H9 (cell line): ENCODE results near the gene CUEDC1. TPM values are rescaled to one million over a fixed set of nuclear protein-coding genes. Genes with fewer than 3 reads are reported as not detected.
A peak's percentile ranks its signal among the peaks of the same experiment; 100 is the strongest.

Source experiments
- DNase-seq: peaks from one replicate; pipeline ENCODE4 v3.0.0-alpha.2; 2017
- H2AFZ ChIP-seq: one replicate; pipeline ENCODE4 v1.6.1; 2013; ENCODE audit warnings: mild to moderate bottlenecking, low read length, control low read depth, moderate library complexity
- H2AK5ac ChIP-seq: 2 replicates; pipeline ENCODE4 v1.6.1; 2013; ENCODE audit warnings: low read length, control low read depth, mixed read lengths; ENCODE audit not compliant: insufficient read length
- H2BK120ac ChIP-seq: one replicate; pipeline ENCODE4 v1.6.1; 2013; ENCODE audit warnings: low read depth, mild to moderate bottlenecking, low read length, control low read depth, inconsistent platforms; ENCODE audit not compliant: poor library complexity, severe bottlenecking
- H2BK12ac ChIP-seq: 2 replicates; pipeline ENCODE4 v1.6.1; 2013; ENCODE audit warnings: low read length, control low read depth, mixed read lengths, low read depth; ENCODE audit not compliant: insufficient read length
- H2BK15ac ChIP-seq: 2 replicates; pipeline ENCODE4 v1.6.1; 2013; ENCODE audit warnings: low read depth, low read length, control low read depth
- H2BK20ac ChIP-seq: one replicate; pipeline ENCODE4 v1.6.1; 2013; ENCODE audit warnings: low read depth, mild to moderate bottlenecking, low read length, control low read depth, inconsistent platforms; ENCODE audit not compliant: poor library complexity, severe bottlenecking
- H2BK5ac ChIP-seq: 2 replicates; pipeline ENCODE4 v1.6.1; 2013; ENCODE audit warnings: low read length, control low read depth, mixed read lengths; ENCODE audit not compliant: insufficient read length
- H3K14ac ChIP-seq: 2 replicates; pipeline ENCODE4 v1.6.1; 2013; ENCODE audit warnings: low read length, control low read depth; ENCODE audit not compliant: insufficient read depth
- H3K18ac ChIP-seq: 2 replicates; pipeline ENCODE4 v1.6.1; 2013; ENCODE audit warnings: low read depth, mild to moderate bottlenecking, mixed read lengths, low read length, control low read depth; ENCODE audit not compliant: insufficient read length
- H3K23ac ChIP-seq: 2 replicates; pipeline ENCODE4 v1.6.1; 2013; ENCODE audit warnings: low read length, control low read depth, mixed read lengths, low read depth; ENCODE audit not compliant: insufficient read length
- H3K23me2 ChIP-seq: 2 replicates; pipeline ENCODE4 v1.6.1; 2013; ENCODE audit warnings: low read depth, mild to moderate bottlenecking, mixed read lengths, low read length, control low read depth; ENCODE audit not compliant: insufficient read length, poor library complexity, severe bottlenecking
- H3K27ac ChIP-seq: 2 replicates; pipeline ENCODE4 v1.5.1; 2013; ENCODE audit warnings: low read length, control low read depth, mixed read lengths, low read depth; ENCODE audit not compliant: insufficient read length
- H3K27me3 ChIP-seq: 2 replicates; pipeline ENCODE4 v1.6.1; 2013; ENCODE audit warnings: low read length, control low read depth, inconsistent platforms; ENCODE audit not compliant: insufficient read depth
- H3K4ac ChIP-seq: 2 replicates; pipeline ENCODE4 v1.6.1; 2013; ENCODE audit warnings: low read depth, mild to moderate bottlenecking, control low read depth, inconsistent platforms, low read length, moderate library complexity
- H3K4me1 ChIP-seq: 2 replicates; pipeline ENCODE4 v1.6.1; 2013; ENCODE audit warnings: low read length, control low read depth, inconsistent platforms; ENCODE audit not compliant: insufficient read depth
- H3K4me2 ChIP-seq: 2 replicates; pipeline ENCODE4 v1.6.1; 2013; ENCODE audit warnings: low read length, control low read depth, mixed read lengths; ENCODE audit not compliant: insufficient read length, insufficient read depth
- H3K56ac ChIP-seq: 2 replicates; pipeline ENCODE4 v1.6.1; 2013; ENCODE audit warnings: low read depth, mild to moderate bottlenecking, mixed read lengths, low read length, control low read depth; ENCODE audit not compliant: insufficient read length
- H3K79me1 ChIP-seq: 2 replicates; pipeline ENCODE4 v1.6.1; 2013; ENCODE audit warnings: low read depth, mild to moderate bottlenecking, moderate library complexity, low read length, control low read depth, inconsistent platforms; ENCODE audit not compliant: insufficient read depth, poor library complexity, severe bottlenecking
- H3K79me2 ChIP-seq: 2 replicates; pipeline ENCODE4 v1.6.1; 2013; ENCODE audit warnings: low read length, control low read depth, inconsistent platforms; ENCODE audit not compliant: insufficient read depth
- H3K9ac ChIP-seq: 2 replicates; pipeline ENCODE4 v1.6.1; 2013; ENCODE audit warnings: low read length, control low read depth, mixed read lengths; ENCODE audit not compliant: insufficient read length; ENCODE audit errors: extremely low read depth
- H3K9me3 ChIP-seq: one replicate; pipeline ENCODE4 v1.6.1; 2013; ENCODE audit warnings: low read depth, low read length, inconsistent platforms; ENCODE audit not compliant: control insufficient read depth
- H3T11ph ChIP-seq: one replicate; pipeline ENCODE4 v1.6.1; 2013; ENCODE audit warnings: mild to moderate bottlenecking, low read length, control low read depth, inconsistent platforms
- H4K20me1 ChIP-seq: one replicate; pipeline ENCODE4 v1.6.1; 2013; ENCODE audit not compliant: control insufficient read depth, insufficient read length, insufficient read depth
- H4K5ac ChIP-seq: 2 replicates; pipeline ENCODE4 v1.6.1; 2013; ENCODE audit warnings: low read depth, mild to moderate bottlenecking, mixed read lengths, low read length, control low read depth; ENCODE audit not compliant: insufficient read length
- H4K8ac ChIP-seq: replicated peaks from 2 replicates; pipeline ENCODE4 v1.6.1; 2013; ENCODE audit warnings: low read length, control low read depth, mixed read lengths, low read depth; ENCODE audit not compliant: insufficient read length
- H4K91ac ChIP-seq: 2 replicates; pipeline ENCODE4 v1.6.1; 2013; ENCODE audit warnings: low read depth, mild to moderate bottlenecking, moderate library complexity, mixed read lengths, low read length, control low read depth; ENCODE audit not compliant: insufficient read length
- H3K27ac Mint-ChIP-seq, 3 experiments: 2 replicates in 2 of 3; 3 replicates in 1 of 3; pipeline ENCODE4 v1.8.0; 2020 to 2021; ENCODE audit warnings: mixed read lengths in 3 of 3, mild to moderate bottlenecking in 1 of 3, moderate library complexity in 1 of 3
- H3K27me3 Mint-ChIP-seq: 2 replicates; pipeline ENCODE4 v1.8.0; 2021; ENCODE audit warnings: low read depth, mild to moderate bottlenecking, moderate library complexity, mixed read lengths
- H3K36me3 Mint-ChIP-seq, 3 experiments: 2 replicates in 2 of 3; 3 replicates in 1 of 3; pipeline ENCODE4 v1.8.0; 2020 to 2021; ENCODE audit warnings: low read depth in 3 of 3, mixed read lengths in 3 of 3; ENCODE audit not compliant: insufficient read depth in 1 of 3
- H3K4me1 Mint-ChIP-seq, 2 experiments: 2 replicates each; pipeline ENCODE4 v1.8.0; 2020; ENCODE audit warnings: mixed read lengths in 2 of 2
- H3K4me3 Mint-ChIP-seq, 2 experiments: 2 replicates in 1 of 2; 3 replicates in 1 of 2; pipeline ENCODE4 v1.8.0; 2020 to 2021; ENCODE audit warnings: mild to moderate bottlenecking in 2 of 2, mixed read lengths in 2 of 2, moderate library complexity in 1 of 2
- H3K9me3 Mint-ChIP-seq, 2 experiments: 2 replicates in 1 of 2; 3 replicates in 1 of 2; pipeline ENCODE4 v1.8.0; 2020; ENCODE audit warnings: mild to moderate bottlenecking in 2 of 2, mixed read lengths in 2 of 2, moderate library complexity in 1 of 2
- WGBS: extraction: QIAGEN DNeasy Blood & Tissue Kit; methylation state at CpG from one replicate; pipeline ENCODE4 v1.1.7; 2013; ENCODE audit warnings: missing lambda C conversion rate, low lambda C conversion rate, mixed read lengths; ENCODE audit not compliant: insufficient read length; ENCODE audit errors: extremely low coverage; 5-methylcytosine and 5-hydroxymethylcytosine counted together
- total RNA-seq: library from RNA; stranded (reverse); gene quantifications from 2 replicates; pipeline ENCODE4 v1.2.1, GENCODE V29; 2021
- TF ChIP-seq, protein P1 (sequence below): fragments of 200-600 bp; sonication (generic); conservative IDR thresholded peaks from 3 replicates; pipeline ENCODE4 v1.8.0; 2021; ENCODE audit warnings: antibody characterized with exemption, mild to moderate bottlenecking

The CUEDC1 gene
- total RNA-seq, 1 experiment from 2014 or later = 7.3 TPM

DNA sequence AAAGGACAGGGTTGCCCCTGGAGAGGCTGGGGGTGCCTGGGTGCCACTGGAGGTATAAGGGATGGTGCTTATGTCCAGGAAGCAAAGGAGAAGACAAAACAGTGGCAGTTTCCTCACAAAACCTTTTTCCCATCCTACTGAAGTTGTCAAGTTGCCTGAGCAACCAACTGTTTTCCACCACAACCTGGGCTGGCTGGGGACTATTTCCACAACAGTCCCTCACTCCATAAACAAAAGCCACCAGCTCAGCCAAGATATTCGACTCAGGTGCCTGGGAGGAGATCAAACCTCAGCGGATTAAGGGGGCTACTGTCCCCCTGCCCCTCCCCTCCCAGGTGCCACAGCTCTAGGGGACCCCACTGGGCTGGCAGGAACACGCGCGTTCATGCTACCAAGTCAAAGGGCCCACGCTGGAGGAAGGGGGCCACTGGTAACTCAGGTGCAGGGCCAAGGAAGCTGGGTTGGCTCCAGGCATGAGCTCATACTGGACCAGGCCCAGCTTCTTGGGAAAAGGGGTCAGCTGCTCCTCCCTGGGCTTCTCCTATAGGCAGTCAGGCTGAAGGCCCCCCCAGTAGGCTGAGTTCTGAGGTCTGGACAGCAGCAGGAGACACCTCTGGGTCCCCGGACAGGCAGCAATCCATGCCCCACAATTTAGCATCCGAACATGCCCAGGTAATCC, 59.7 kb downstream of the CUEDC1 start:
- no CpG with 5 or more reads among the region's 8 CpGs for WGBS
- no peak overlapping the region for H4K91ac ChIP-seq
- H3K4me1 Mint-ChIP-seq = peaks cover 34 to 48% of the 10 kb centered on the region in 2 experiments

More for the DNA sequence above, 59.7 kb downstream of the CUEDC1 start:
- no peak overlapping the region for H2BK5ac ChIP-seq
- peak; percentile 38 for DNase-seq
- H3K79me1 ChIP-seq = no peaks in the 10 kb centered on the region
- H3K18ac ChIP-seq = no peak overlapping the region
- H4K20me1 ChIP-seq = no peaks in the 10 kb centered on the region
- H3K27ac Mint-ChIP-seq = no peak overlapping the region
- no peak overlapping the region for H2BK120ac ChIP-seq
- H3K4ac ChIP-seq = no peak overlapping the region
- no peak overlapping the region for H2BK12ac ChIP-seq
- H3K56ac ChIP-seq = no peak overlapping the region
- TF ChIP-seq, protein P1, sequence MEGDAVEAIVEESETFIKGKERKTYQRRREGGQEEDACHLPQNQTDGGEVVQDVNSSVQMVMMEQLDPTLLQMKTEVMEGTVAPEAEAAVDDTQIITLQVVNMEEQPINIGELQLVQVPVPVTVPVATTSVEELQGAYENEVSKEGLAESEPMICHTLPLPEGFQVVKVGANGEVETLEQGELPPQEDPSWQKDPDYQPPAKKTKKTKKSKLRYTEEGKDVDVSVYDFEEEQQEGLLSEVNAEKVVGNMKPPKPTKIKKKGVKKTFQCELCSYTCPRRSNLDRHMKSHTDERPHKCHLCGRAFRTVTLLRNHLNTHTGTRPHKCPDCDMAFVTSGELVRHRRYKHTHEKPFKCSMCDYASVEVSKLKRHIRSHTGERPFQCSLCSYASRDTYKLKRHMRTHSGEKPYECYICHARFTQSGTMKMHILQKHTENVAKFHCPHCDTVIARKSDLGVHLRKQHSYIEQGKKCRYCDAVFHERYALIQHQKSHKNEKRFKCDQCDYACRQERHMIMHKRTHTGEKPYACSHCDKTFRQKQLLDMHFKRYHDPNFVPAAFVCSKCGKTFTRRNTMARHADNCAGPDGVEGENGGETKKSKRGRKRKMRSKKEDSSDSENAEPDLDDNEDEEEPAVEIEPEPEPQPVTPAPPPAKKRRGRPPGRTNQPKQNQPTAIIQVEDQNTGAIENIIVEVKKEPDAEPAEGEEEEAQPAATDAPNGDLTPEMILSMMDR = no peak
- no peak overlapping the region for H4K5ac ChIP-seq
- H3K14ac ChIP-seq = no peak overlapping the region
- no peaks in the 10 kb centered on the region for H3K27me3 ChIP-seq
- no peak overlapping the region for H3K23ac ChIP-seq
- H3K4me1 ChIP-seq = peaks cover 4% of the 10 kb centered on the region; the same call in 1 of the 2 replicates
- H3K9ac ChIP-seq = no peak overlapping the region
- H3K9me3 Mint-ChIP-seq = no peaks in the 10 kb centered on the region
- H2AK5ac ChIP-seq = no peak overlapping the region
- no peak overlapping the region for H3K4me3 Mint-ChIP-seq
- H3K27ac ChIP-seq = no peak overlapping the region
- H3K23me2 ChIP-seq = no peaks in the 10 kb centered on the region
- H2BK15ac ChIP-seq = no peak overlapping the region
- H3K27me3 Mint-ChIP-seq = no peaks in the 10 kb centered on the region
- H2AFZ ChIP-seq = no peak overlapping the region
- no peaks in the 10 kb centered on the region for H3K36me3 Mint-ChIP-seq
- H3K79me2 ChIP-seq = no peaks in the 10 kb centered on the region
- no peaks in the 10 kb centered on the region for H3K9me3 ChIP-seq
- H3T11ph ChIP-seq = no peak overlapping the region
- no peak overlapping the region for H2BK20ac ChIP-seq
- H3K4me2 ChIP-seq = no peak overlapping the region
- H4K8ac ChIP-seq = no peak overlapping the region
